Lower lobe of right lung (tissue), 2 donors: ENCODE results near the gene GRM7. TPM values are rescaled to one million over a fixed set of nuclear protein-coding genes. Genes with fewer than 3 reads are reported as not detected.

Experiments
- ATAC-seq, 2 donors: fragments of 200-7000 bp; cut with Tn5 transposase; one replicate each; pipeline ENCODE4 v1.9.1; 2020 to 2022; ENCODE audit warnings: mild to moderate bottlenecking in 2 of 2, moderate library complexity in 2 of 2
- DNase-seq: peaks from one replicate; pipeline ENCODE4 v3.0.0-alpha.2; 2020
- H3K27ac ChIP-seq: fragments of 200-600 bp; one replicate; pipeline ENCODE4 v1.8.0; 2022
- H3K27me3 ChIP-seq: fragments of 200-600 bp; one replicate; pipeline ENCODE4 v1.8.0; 2022; ENCODE audit warnings: low read depth
- H3K36me3 ChIP-seq: fragments of 200-600 bp; one replicate; pipeline ENCODE4 v1.8.0; 2022; ENCODE audit warnings: mild to moderate bottlenecking
- H3K4me1 ChIP-seq: fragments of 200-600 bp; one replicate; pipeline ENCODE4 v1.8.0; 2022
- H3K4me3 ChIP-seq: fragments of 200-600 bp; one replicate; pipeline ENCODE4 v1.8.0; 2022; ENCODE audit warnings: mild to moderate bottlenecking
- H3K9me3 ChIP-seq: fragments of 200-600 bp; one replicate; pipeline ENCODE4 v1.8.0; 2022
- CTCF ChIP-seq: fragments of 200-600 bp; IDR thresholded peaks from one replicate; pipeline ENCODE4 v1.8.0; 2022; ENCODE audit warnings: antibody characterized with exemption, mild to moderate bottlenecking
- intact Hi-C: fragments of 100-400 bp; cut with DNase I; formaldehyde crosslinking; loops from one replicate; pipeline ENCODE4 v1.11.0; 2022
- total RNA-seq: library from RNA; stranded (reverse); fragmentation: NEBNext Ultra II Directional; extraction: Animal tissue kit (Norgen Biotek cat#: 25700); gene quantifications from one replicate; pipeline ENCODE4 v1.2.1, GENCODE V29; 2021
- donor health status: DM: no; HTN: yes; CAD: no; lungs with severe emphysema.

GRM7 gene
- total RNA-seq, 1 donor from 2014 or later, result 0.86 TPM

- TF ChIP-seq CTCF, result no peak
- Histone ChIP-seq H3K9me3 (no peaks in the 10 kb centered on the region), H3K4me3 (no peak overlapping the region), H3K27ac (no peak overlapping the region), H3K4me1 (no peaks in the 10 kb centered on the region), H3K27me3 (no peaks in the 10 kb centered on the region), H3K36me3 (no peaks in the 10 kb centered on the region)
- intact Hi-C loops, result no loop called here
- ATAC-seq, result no peak
- DNase-seq, result no peak
Observed at GRCh38 chr3:7195934-7196333, 335.0 kb downstream of the GRM7 start.

DNA sequence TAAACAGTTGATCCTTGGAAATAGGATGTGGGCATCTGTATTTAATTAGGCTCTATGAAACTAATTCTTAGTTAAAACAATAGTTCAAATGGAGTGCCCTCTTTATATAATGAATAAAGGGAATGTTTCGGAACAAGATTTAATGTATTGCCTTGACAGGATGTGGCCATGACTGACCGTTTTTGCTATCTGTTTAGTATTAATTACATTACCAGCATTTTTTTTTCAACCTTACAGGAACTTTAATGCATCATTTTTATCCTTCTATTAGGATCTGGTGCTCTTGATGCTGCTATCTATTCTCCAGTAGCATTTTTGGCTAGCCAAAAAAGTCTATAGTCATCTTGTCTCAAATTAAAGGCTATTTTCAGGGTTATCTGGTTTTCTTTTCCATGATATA lies 340.9 kb downstream of the GRM7 start:
- DNase-seq, result no peak
- intact Hi-C loops, result no loop called here
- no peaks in the 10 kb centered on the region for H3K4me1 ChIP-seq
- TF ChIP-seq CTCF, result no peak
- no peak overlapping the region for H3K27ac ChIP-seq
- no peaks in the 10 kb centered on the region for H3K27me3 ChIP-seq
- ATAC-seq, result no peak
- H3K9me3 ChIP-seq, result no peaks in the 10 kb centered on the region
- no peaks in the 10 kb centered on the region for H3K36me3 ChIP-seq
- no peak overlapping the region for H3K4me3 ChIP-seq

GRCh38 chr3:7203969-7204847 lies 343.3 kb downstream of the GRM7 start:
- H3K27ac ChIP-seq, result no peak overlapping the region

DNA sequence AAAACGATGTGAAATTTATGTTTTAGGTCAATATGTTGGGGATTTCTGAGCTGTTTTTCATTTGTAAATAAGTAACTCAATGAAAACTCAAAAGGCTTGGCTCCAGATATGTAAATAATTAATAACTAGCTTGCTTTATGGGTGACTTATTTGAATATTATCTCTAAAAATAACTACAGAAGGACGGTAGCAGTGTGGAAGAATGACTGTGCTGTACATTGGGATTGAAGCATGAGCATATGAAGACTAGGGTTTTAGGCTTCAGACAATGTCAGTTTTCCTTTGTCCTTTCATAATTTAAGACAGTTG lies 343.9 kb downstream of the GRM7 start:
- Histone ChIP-seq H3K36me3 (no peaks in the 10 kb centered on the region), H3K4me3 (no peak overlapping the region), H3K9me3 (no peaks in the 10 kb centered on the region), H3K4me1 (no peaks in the 10 kb centered on the region), H3K27ac (no peak overlapping the region), H3K27me3 (no peaks in the 10 kb centered on the region)
- no peak for TF ChIP-seq CTCF
- ATAC-seq, result no peak
- intact Hi-C loops, result no loop called here
- DNase-seq, result no peak

More at GRCh38 chr3:7203969-7204847, 343.3 kb downstream of the GRM7 start:
- no peaks in the 10 kb centered on the region for H3K9me3 ChIP-seq
- no peaks in the 10 kb centered on the region for H3K36me3 ChIP-seq
- no peak for TF ChIP-seq CTCF
- H3K27me3 ChIP-seq, result no peaks in the 10 kb centered on the region
- ATAC-seq, result no peak
- no peak for DNase-seq
- intact Hi-C loops, result no loop called here
- no peak overlapping the region for H3K4me3 ChIP-seq
- H3K4me1 ChIP-seq, result no peaks in the 10 kb centered on the region

- Histone ChIP-seq H3K4me3 (peak overlapping the region; percentile 24), H3K27me3 (no peaks in the 10 kb centered on the region), H3K4me1 (no peaks in the 10 kb centered on the region), H3K27ac (no peak overlapping the region), H3K36me3 (no peaks in the 10 kb centered on the region), H3K9me3 (no peaks in the 10 kb centered on the region)
- ATAC-seq, result no peak
- intact Hi-C loops, result no loop called here
- TF ChIP-seq CTCF, result no peak
- DNase-seq, result no peak
Observed at GRCh38 chr3:7205535-7205934, 344.6 kb downstream of the GRM7 start.
